ENCODE results near the gene LIG3.
A peak's percentile ranks its signal among the peaks of the same experiment; 100 is the strongest.
"Not testable (repeated sequence)": the region's sequence is repeated elsewhere in the genome, so short reads cannot be mapped to it uniquely, and the experiment has no call there.

LIG3 gene

DNA sequence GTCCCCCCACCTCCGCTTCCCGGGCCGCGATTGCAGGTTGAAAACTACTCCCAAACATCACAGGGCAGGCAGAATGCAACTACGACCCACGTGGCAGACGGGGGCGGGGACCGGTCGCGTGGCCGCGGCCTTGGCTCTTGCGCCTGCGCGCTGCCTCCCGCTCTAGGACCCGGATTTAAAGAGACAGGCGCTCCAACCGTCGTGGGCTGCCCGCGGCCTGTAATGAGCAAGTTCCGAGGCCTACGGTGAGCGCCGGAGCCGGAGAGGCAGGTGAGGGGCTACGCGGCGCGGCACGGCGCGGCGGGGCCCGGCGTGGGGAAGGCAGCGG, at the start of gene LIG3:
Gene LIG3 (plus strand): TSS at position 160 of the 328 bp plus-strand sequence. CDS start 2,494 bp downstream, outside the sequence.
- peak; percentile 67 to 92 for DNase-seq

- DNase-seq: not testable (repeated sequence)
Observed at GRCh38 chr17:34950780-34951179, 29.5 kb upstream of the LIG3 start.

- no peak for DNase-seq
Observed at GRCh38 chr17:34958438-34958837, 21.9 kb upstream of the LIG3 start.

DNA sequence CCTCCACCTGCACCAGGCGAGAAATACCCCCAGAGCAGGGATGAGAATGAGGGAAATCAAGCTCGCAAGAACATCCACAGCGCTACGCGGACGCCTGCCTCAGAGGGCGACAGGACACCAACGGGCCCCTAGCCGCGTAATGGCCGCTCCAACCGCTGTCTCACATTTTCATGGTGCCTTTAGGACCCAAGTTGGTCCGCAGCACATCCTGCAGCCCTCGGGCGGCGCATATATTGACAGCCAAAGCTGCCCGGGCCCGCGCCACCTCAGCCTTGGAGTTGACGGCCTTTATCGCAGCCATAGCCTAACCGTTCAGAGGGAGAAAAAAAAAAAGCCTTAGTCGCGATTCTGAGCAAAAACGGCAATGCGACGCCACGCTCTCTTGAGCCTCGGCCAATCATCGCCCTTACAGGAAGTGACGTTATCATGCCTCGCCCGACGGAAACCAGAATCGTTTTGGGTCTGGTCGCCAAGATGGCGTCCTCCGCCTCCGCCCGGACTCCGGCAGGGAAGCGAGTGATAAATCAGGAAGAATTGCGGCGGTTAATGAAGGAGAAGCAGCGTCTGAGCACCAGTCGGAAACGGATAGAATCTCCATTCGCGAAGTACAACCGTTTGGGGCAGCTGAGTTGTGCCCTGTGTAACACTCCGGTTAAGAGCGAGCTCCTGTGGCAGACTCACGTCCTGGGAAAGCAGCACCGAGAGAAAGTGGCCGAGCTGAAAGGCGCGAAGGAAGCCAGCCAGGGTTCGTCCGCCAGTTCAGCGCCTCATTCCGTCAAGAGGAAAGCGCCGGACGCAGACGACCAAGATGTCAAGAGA, 19.0 kb upstream of the LIG3 start, which contains the start of the genes CCT6B and ZNF830:
Gene CCT6B (minus strand): TSS at position 368 of the 819 bp plus-strand sequence. CDS start 67 bp downstream, at position 301.
Gene ZNF830 (plus strand): TSS at position 448 of the 819 bp plus-strand sequence. CDS start 27 bp downstream, at position 475.
- peak; percentile 90 to 94 for DNase-seq

GRCh38 chr17:34974179-34974578, 6.1 kb upstream of the LIG3 start:
- no peak for DNase-seq

DNA sequence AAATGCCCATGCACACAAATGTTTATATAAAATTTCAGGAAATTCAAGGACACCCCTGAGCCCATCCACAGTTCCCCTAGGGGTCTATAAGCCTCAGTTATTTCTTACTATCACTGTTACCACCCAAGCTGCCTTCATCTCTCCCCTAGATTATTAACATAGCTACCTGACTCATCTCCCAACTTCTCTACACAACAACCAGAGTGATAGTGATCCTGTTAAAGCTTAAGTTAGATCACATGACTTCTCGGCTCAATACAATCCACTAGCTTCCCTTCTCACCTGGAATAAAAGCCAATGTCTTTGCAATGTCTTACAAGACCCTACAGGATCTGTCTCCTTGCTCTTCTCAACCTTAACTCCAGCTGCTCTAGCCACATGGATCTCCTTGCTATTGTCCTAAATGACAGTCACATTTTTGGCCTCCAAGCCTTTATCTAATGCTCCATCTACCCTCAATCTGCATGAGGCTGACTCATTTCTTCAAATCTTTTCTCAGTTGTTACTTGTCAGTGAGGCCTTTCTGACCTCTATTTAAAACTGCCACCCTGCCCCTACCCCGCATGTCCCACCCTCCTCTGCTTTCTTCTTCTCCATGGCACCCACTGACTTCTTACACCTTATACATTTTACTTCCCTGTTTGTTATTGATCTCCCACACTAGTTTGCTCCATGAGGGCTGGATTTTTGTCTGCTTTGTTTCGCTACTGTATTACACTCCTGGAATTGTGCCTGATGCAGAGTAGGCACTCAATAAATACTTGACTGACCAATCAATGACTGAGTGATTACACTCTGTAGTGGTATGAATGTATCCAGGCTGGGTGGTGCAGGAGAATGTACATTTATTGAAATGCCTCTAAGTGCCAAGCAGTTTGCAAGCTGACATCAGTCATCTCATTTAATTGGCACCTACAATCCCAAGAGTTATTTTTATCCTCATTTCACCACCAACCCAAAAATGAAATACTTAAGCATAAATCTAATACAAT, 5.2 kb upstream of the LIG3 start:
- no peak for DNase-seq

DNA sequence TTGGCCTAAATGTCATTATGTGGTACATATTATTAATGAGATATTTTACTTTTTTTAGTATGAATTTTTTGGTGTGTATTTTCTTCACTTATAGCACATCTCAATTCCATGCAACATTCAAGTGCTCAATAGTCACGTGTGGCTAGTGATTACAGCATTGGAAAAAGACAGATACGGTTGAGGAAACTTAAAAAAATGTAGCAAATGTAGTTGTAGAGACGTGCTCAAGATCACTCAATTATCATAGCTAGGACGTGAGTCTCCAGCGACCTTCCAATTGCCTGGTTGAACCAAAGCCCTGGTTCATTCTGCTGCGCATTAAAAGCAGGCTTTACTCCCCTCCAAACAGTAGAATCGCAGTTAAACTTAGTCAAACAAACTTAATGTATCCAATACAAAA, 1.2 kb upstream of the LIG3 start:
- DNase-seq: no peak

GRCh38 chr17:34979650-34980352, 511 bp upstream of the LIG3 start:
- no peak for DNase-seq

GRCh38 chr17:34980681-34981537, 597 bp downstream of the LIG3 start:
- DNase-seq: peak in 1 of 2 experiments; percentile 79

- peak in 1 of 2 experiments; percentile 5 for DNase-seq
Observed at GRCh38 chr17:34981538-34982241, 1.4 kb downstream of the LIG3 start.

GRCh38 chr17:34987232-34987631, 6.9 kb downstream of the LIG3 start:
- no peak for DNase-seq

GRCh38 chr17:34988644-34989043, 8.3 kb downstream of the LIG3 start:
- no peak for DNase-seq

GRCh38 chr17:34989473-34989872, 9.2 kb downstream of the LIG3 start:
- no peak for DNase-seq

DNA sequence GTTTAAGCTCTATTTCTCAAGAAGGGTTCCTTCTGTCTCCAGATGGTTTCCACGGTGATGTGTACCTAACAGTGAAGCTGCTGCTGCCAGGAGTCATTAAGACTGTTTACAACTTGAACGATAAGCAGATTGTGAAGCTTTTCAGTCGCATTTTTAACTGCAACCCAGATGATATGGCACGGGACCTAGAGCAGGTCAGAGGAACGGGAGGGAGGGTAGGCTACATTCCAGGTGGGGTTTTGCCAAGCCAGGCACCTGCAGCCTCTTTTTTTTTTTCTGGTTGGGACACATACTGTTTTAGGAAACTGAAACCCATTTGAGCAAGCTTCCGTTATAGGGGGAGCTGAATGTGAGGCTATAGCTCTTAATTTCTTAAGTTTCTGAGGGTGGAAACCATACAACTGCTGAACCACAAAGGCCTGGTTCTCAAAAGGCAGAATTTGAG, 10.6 kb downstream of the LIG3 start:
- DNase-seq: no peak

- no peak for DNase-seq
Observed at GRCh38 chr17:34991606-34992005, 11.3 kb downstream of the LIG3 start.

- no peak for DNase-seq
Observed at GRCh38 chr17:34993031-34993430, 12.7 kb downstream of the LIG3 start.

GRCh38 chr17:34996422-34997285, 16.3 kb downstream of the LIG3 start:
- no peak for DNase-seq

DNA sequence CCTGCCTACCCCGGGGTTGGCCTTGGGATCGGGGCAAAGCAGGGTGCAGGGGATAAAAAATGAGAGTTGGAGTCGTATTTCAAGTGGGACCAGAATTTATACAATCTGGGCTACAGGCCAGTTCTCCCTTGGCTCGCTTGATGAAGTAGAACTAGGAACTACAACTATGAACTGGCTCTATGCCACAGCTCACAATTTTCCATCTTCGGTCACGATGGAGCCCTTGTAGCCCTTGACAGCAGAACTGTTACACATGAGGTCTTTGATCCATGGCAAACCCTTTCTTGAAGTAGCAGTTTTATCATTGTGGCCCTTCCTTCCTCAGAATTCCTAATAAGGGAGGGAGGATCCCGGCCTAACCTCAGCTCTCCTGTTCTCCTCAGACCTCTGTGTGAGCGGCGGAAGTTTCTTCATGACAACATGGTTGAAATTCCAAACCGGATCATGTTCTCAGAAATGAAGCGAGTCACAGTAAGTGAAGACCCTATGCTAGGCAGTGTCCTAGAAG, 17.1 kb downstream of the LIG3 start:
- DNase-seq: peak; percentile 50 to 76

- DNase-seq: peak; percentile 11 to 40
Observed at GRCh38 chr17:34998205-34998604, 17.9 kb downstream of the LIG3 start.

DNA sequence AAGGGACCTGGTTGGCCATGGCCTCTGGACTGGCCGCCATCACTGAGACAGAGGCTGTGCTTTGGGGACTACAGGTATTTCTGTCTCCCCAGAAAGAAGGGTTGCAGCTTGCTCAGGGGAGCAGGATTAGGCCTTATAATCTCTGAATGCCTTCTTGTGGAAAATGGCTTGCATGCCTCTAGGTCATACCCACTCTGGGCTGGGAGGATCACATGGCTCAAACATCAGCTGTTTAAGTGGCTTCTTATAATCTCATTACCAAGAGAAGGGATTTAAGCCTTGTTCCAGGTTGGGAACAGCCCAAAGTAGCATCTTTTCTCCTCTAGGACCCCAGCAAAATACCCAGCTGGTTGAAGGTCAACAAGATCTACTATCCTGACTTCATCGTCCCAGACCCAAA, 19.1 kb downstream of the LIG3 start:
- DNase-seq: no peak
